H1 (cell line): ENCODE results near the gene NDUFA5. TPM values are rescaled to one million over a fixed set of nuclear protein-coding genes. Genes with fewer than 3 reads are reported as not detected.

ENCODE experiments used
- CTCF ChIA-PET: fragments of 300-600 bp; sonication (Branson Sonifier 250); formaldehyde crosslinking; loops from one replicate; lab custom pipeline; 2021; ENCODE audit not compliant: partially characterized antibody; lab: Charles Lee
- POLR2A ChIA-PET: fragments of 300-600 bp; sonication (Branson Sonifier 250); formaldehyde crosslinking; loops from one replicate; lab custom pipeline; 2021; ENCODE audit warnings: inconsistent platforms; ENCODE audit not compliant: partially characterized antibody; lab: Charles Lee
- DNase-seq, 2 experiments: peaks; one replicate each; pipeline versions ENCODE4 v3.0.0 to v3.0.0-alpha.2; 2010 to 2022; ENCODE audit warnings: low spot score in 2 of 2, low read depth in 1 of 2, mixed read lengths in 1 of 2
- FAIRE-seq: peaks from 2 replicates; lab custom pipeline; 2011; peaks lifted over from hg19 to GRCh38; lab: Jason Lieb, UNC
- H2AFZ ChIP-seq: 2 replicates; pipeline ENCODE4 v1.8.1; 2012; ENCODE audit warnings: low read length, inconsistent platforms
- H2AK5ac ChIP-seq: 2 replicates; pipeline ENCODE4 v1.6.1; 2013; ENCODE audit warnings: low read depth, low read length
- H2BK120ac ChIP-seq: replicated peaks from 2 replicates; pipeline ENCODE3; 2013; ENCODE audit warnings: low read depth, low read length, inconsistent platforms
- H2BK12ac ChIP-seq: 2 replicates; pipeline ENCODE4 v1.6.1; 2013; ENCODE audit warnings: low read depth, low read length
- H2BK15ac ChIP-seq: 2 replicates; pipeline ENCODE4 v1.6.1; 2013; ENCODE audit warnings: low read length
- H2BK20ac ChIP-seq: 2 replicates; pipeline ENCODE4 v1.6.1; 2013; ENCODE audit warnings: low read length
- H2BK5ac ChIP-seq: 2 replicates; pipeline ENCODE4 v1.6.1; 2013; ENCODE audit warnings: low read depth, low read length
- H3K14ac ChIP-seq: 2 replicates; pipeline ENCODE4 v1.6.1; 2013; ENCODE audit warnings: inconsistent platforms; ENCODE audit not compliant: insufficient read length
- H3K18ac ChIP-seq: 2 replicates; pipeline ENCODE4 v1.6.1; 2013; ENCODE audit warnings: low read length; ENCODE audit errors: extremely low read depth
- H3K23ac ChIP-seq: 2 replicates; pipeline ENCODE4 v1.6.1; 2013; ENCODE audit warnings: inconsistent platforms; ENCODE audit not compliant: insufficient read length
- H3K23me2 ChIP-seq: 2 replicates; pipeline ENCODE4 v1.6.1; 2013; ENCODE audit warnings: low read depth, low read length
- H3K27ac ChIP-seq: 2 replicates; pipeline ENCODE4 v1.6.1; 2011; ENCODE audit warnings: low read depth, low read length, inconsistent platforms
- H3K27me3 ChIP-seq, 4 experiments: replicated peaks in 1 of 4; 1 replicate in 1 of 4; 2 replicates in 3 of 4; pipeline versions ENCODE4 v1.6.1 to v1.8.1; 2011 to 2013; ENCODE audit warnings: low read length in 3 of 4, mild to moderate bottlenecking in 3 of 4, inconsistent platforms in 2 of 4, mixed read lengths in 2 of 4, moderate library complexity in 1 of 4; ENCODE audit not compliant: control insufficient read depth in 3 of 4, insufficient read depth in 3 of 4; ENCODE audit errors: extremely low read depth in 1 of 4
- H3K36me3 ChIP-seq, 4 experiments: 2 replicates each; pipeline versions ENCODE4 v1.6.1 to v1.8.1; 2011 to 2013; ENCODE audit warnings: mild to moderate bottlenecking in 4 of 4, low read length in 3 of 4, moderate library complexity in 2 of 4, control low read depth in 1 of 4, inconsistent platforms in 1 of 4; ENCODE audit not compliant: insufficient read depth in 4 of 4, control insufficient read depth in 2 of 4
- H3K4ac ChIP-seq: replicated peaks from 2 replicates; pipeline ENCODE3; 2013; ENCODE audit warnings: low read length, low read depth, mixed read lengths, inconsistent platforms; ENCODE audit not compliant: insufficient read length
- H3K4me1 ChIP-seq, 4 experiments: replicated peaks in 1 of 4; 1 replicate in 1 of 4; 2 replicates in 3 of 4; pipeline versions ENCODE4 v1.6.1 to v1.8.1; 2011 to 2013; ENCODE audit warnings: low read length in 3 of 4, inconsistent platforms in 2 of 4, mixed read lengths in 1 of 4; ENCODE audit not compliant: insufficient read depth in 4 of 4, control insufficient read depth in 3 of 4
- H3K4me2 ChIP-seq, 2 experiments: 2 replicates each; pipeline versions ENCODE4 v1.6.1 to v1.8.1; 2011 to 2013; ENCODE audit warnings: low read depth in 2 of 2, low read length in 2 of 2, control low read depth in 1 of 2, inconsistent platforms in 1 of 2, mild to moderate bottlenecking in 1 of 2; ENCODE audit not compliant: insufficient read depth in 1 of 2
- H3K4me3 ChIP-seq, 4 experiments: fragments of 200-600, 300-600 bp in 1 of 4; sonication (generic), shearing (Covaris generic), sonication (Bioruptor Twin) in 1 of 4; 2 replicates each; pipeline versions ENCODE4 v1.5.1 to v1.8.1; 2011 to 2016; ENCODE audit warnings: low read length in 4 of 4, low read depth in 3 of 4, control low read depth in 2 of 4, inconsistent platforms in 2 of 4, mild to moderate bottlenecking in 2 of 4, mixed read lengths in 1 of 4, moderate library complexity in 1 of 4; ENCODE audit not compliant: insufficient read depth in 2 of 4; ENCODE audit errors: extremely low read depth in 1 of 4
- H3K56ac ChIP-seq: replicated peaks from 2 replicates; pipeline ENCODE3; 2013; ENCODE audit warnings: low read depth, mild to moderate bottlenecking, mixed read lengths, low read length, inconsistent platforms; ENCODE audit not compliant: insufficient read length
- H3K79me1 ChIP-seq: 2 replicates; pipeline ENCODE4 v1.6.1; 2013; ENCODE audit warnings: low read depth, low read length, control low read depth
- H3K79me2 ChIP-seq, 2 experiments: 2 replicates each; pipeline versions ENCODE4 v1.6.1 to v1.8.1; 2012 to 2013; ENCODE audit warnings: low read length in 2 of 2, mild to moderate bottlenecking in 2 of 2, inconsistent platforms in 1 of 2; ENCODE audit not compliant: insufficient read depth in 2 of 2, control insufficient read depth in 1 of 2
- H3K9ac ChIP-seq, 4 experiments: replicated peaks in 1 of 4; 1 replicate in 1 of 4; 2 replicates in 3 of 4; pipeline versions ENCODE4 v1.6.1 to v1.8.1; 2011 to 2013; ENCODE audit warnings: low read depth in 3 of 4, low read length in 3 of 4, control low read depth in 2 of 4, mild to moderate bottlenecking in 2 of 4, moderate library complexity in 2 of 4, inconsistent platforms in 1 of 4; ENCODE audit errors: extremely low read depth in 1 of 4
- H3K9me3 ChIP-seq, 2 experiments: 2 replicates each; pipeline versions ENCODE4 v1.6.1 to v1.8.1; 2012 to 2013; ENCODE audit warnings: mild to moderate bottlenecking in 2 of 2, moderate library complexity in 2 of 2, control low read depth in 1 of 2, inconsistent platforms in 1 of 2, low read depth in 1 of 2, low read length in 1 of 2, mixed read lengths in 1 of 2; ENCODE audit not compliant: insufficient read depth in 2 of 2
- H4K20me1 ChIP-seq, 2 experiments: replicated peaks in 1 of 2; 2 replicates each; pipeline versions ENCODE3 to v1.8.1; 2011 to 2013; ENCODE audit warnings: inconsistent platforms in 2 of 2, low read length in 2 of 2, mild to moderate bottlenecking in 1 of 2; ENCODE audit not compliant: insufficient read depth in 2 of 2, control insufficient read depth in 1 of 2
- H4K5ac ChIP-seq: 2 replicates; pipeline ENCODE4 v1.6.1; 2013; ENCODE audit warnings: low read length, low read depth, mixed read lengths, inconsistent platforms; ENCODE audit not compliant: insufficient read length
- H4K8ac ChIP-seq: 2 replicates; pipeline ENCODE4 v1.8.0; 2013; ENCODE audit warnings: mild to moderate bottlenecking, moderate library complexity, low read length, inconsistent platforms; ENCODE audit not compliant: insufficient read depth; ENCODE audit errors: extremely low read depth
- H4K91ac ChIP-seq: replicated peaks from 2 replicates; pipeline ENCODE3; 2013; ENCODE audit warnings: low read length, mixed read lengths, inconsistent platforms; ENCODE audit not compliant: insufficient read length
- ATF2 ChIP-seq: IDR thresholded peaks from 2 replicates; pipeline ENCODE4 v1.6.1; 2012; ENCODE audit warnings: low read length, inconsistent platforms
- GTF2F1 ChIP-seq: IDR thresholded peaks from 2 replicates; pipeline ENCODE4 v1.6.1; 2012; ENCODE audit warnings: low read depth, low read length, improper control_type of control experiment, borderline replicate concordance
- HDAC2 ChIP-seq, 2 experiments: fragments of 300-600 bp in 1 of 2; sonication (generic) in 1 of 2; IDR thresholded peaks; 2 replicates each; pipeline ENCODE4 v1.6.1; 2011 to 2012; ENCODE audit warnings: low read depth in 2 of 2, low read length in 2 of 2, mild to moderate bottlenecking in 2 of 2, moderate library complexity in 2 of 2, borderline replicate concordance in 1 of 2, inconsistent platforms in 1 of 2
- KDM4A ChIP-seq: IDR thresholded peaks from one replicate; pipeline ENCODE4 v1.7.1; 2012; ENCODE audit warnings: low read depth, mild to moderate bottlenecking, moderate library complexity, low read length, inconsistent platforms; ENCODE audit not compliant: severe bottlenecking
- RBBP5 ChIP-seq: IDR thresholded peaks from 2 replicates; pipeline ENCODE4 v1.7.1; 2012; ENCODE audit warnings: low read depth, mild to moderate bottlenecking, inconsistent platforms, low read length, moderate library complexity, borderline replicate concordance
- RNF2 ChIP-seq: fragments of 200-900, 300-1000 bp; sonication (generic); IDR thresholded peaks from 2 replicates; pipeline ENCODE4 v1.7.1; 2016; ENCODE audit warnings: borderline replicate concordance, low read depth, mild to moderate bottlenecking, antibody characterized with exemption, low read length; ENCODE audit not compliant: poor library complexity, severe bottlenecking; ENCODE audit errors: missing control alignments
- RXRA ChIP-seq: IDR thresholded peaks from 2 replicates; pipeline ENCODE4 v1.6.1; 2011; ENCODE audit warnings: low read depth, mild to moderate bottlenecking, low read length, moderate library complexity; ENCODE audit not compliant: insufficient read depth
- SIX5 ChIP-seq: IDR thresholded peaks from 2 replicates; pipeline ENCODE4 v1.6.1; 2011; ENCODE audit warnings: mild to moderate bottlenecking, low read depth, low read length
- SP1 ChIP-seq: IDR thresholded peaks from 2 replicates; pipeline ENCODE4 v1.6.1; 2011; ENCODE audit warnings: low read depth, low read length
- TAF7 ChIP-seq: optimal IDR thresholded peaks from 2 replicates; pipeline ENCODE3; 2011; ENCODE audit warnings: low read depth, mild to moderate bottlenecking, inconsistent platforms, low read length, moderate library complexity, borderline replicate concordance
- WGBS, 2 experiments: shearing (Covaris generic) in 1 of 2; methylation state at CpG; one replicate each; pipeline versions ENCODE4 v1.1.6 to v1.1.7; 2013 to 2015; ENCODE audit warnings: low lambda C conversion rate in 2 of 2, mixed read lengths in 2 of 2, inconsistent platforms in 1 of 2, low coverage in 1 of 2, missing lambda C conversion rate in 1 of 2; ENCODE audit not compliant: insufficient replicate concordance in 2 of 2, insufficient coverage in 1 of 2, insufficient read length in 1 of 2; ENCODE audit errors: extremely low coverage in 1 of 2, missing lambda C conversion rate in 1 of 2; 5-methylcytosine and 5-hydroxymethylcytosine counted together
- polyA plus RNA-seq, 7 experiments: library from polyadenylated mRNA; depleted of rRNA in 3 of 7; stranded (reverse) in 5 of 7; unstranded in 2 of 7; fragments of >200 nt in 5 of 7; fragments of 200-250 nt in 2 of 7; gene quantifications; 1 replicate in 5 of 7; 2 replicates in 1 of 7; 4 replicates in 1 of 7; pipeline versions ENCODE4 v1.2.1 to v1.2.3, GENCODE V29; 2011 to 2013; ENCODE audit warnings: missing spikeins in 2 of 7, mixed read lengths in 2 of 7
- total RNA-seq: library from RNA; stranded (reverse); fragmentation: NEBNext Ultra II Directional; extraction: Animal tissue kit (Norgen Biotek cat#: 25700); gene quantifications from 2 replicates; pipeline ENCODE4 v1.2.1, GENCODE V29; 2021

The NDUFA5 gene
- total and polyA plus RNA-seq, 2 of the 8 experiments (the other 6 are each of a cell fraction or from before 2014, with no cell fraction given): 7.6 to 76.3 TPM

DNA sequence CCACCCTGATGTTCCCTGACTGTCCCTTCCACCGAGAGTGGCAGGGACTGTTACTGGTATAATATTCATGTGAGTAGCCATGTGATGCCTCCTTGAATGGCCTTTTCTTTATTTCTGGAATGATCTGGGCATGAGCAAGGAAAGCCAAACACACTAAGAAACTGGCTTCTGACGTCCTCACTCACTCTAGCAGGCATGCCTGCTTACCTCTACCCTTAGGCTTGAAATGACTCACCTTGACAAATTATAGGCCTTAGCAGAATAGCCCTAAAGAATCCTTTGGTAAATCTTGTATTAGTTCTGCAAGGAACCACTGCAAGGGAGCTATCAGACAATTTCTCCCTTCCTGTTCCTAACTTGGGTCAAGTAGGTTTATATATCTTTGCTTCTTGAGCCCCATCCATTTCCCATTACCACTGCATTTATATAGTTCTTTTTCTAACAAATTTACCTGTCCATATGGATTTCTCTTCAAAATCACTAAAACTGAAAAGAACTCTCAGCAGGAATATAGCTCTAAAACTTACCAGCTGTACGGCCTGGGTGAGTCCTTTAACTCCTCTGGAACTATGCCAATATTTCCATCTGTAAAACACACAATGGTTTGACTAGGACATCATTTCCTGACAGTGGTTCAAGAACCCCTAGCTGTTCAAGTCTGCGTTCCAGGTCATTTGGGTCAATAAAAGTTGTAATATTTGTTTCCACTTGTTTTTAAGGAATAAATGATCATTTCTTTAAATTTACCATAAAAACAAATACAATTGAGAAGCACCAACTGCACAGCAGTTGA is 13.0 kb upstream of the NDUFA5 start:
- H3K27me3 ChIP-seq: no peaks in the 10 kb centered on the region
- H4K5ac ChIP-seq: no peak overlapping the region
- no peak overlapping the region for H3K56ac ChIP-seq
- WGBS, 2 experiments: 89% methylated on average over 4 of the region's 4 CpGs; no CpG with 5 or more reads in 1 of the 2 experiments
- no peak overlapping the region for H2BK12ac ChIP-seq
- DNase-seq: no peak
- no peak overlapping the region for H3K9ac ChIP-seq
- ChIA-PET POLR2A (no interaction called here), CTCF (no interaction called here)
- no peak overlapping the region for H3K4ac ChIP-seq
- H3K27ac ChIP-seq: no peak overlapping the region
- H2BK5ac ChIP-seq: no peak overlapping the region
- H3K79me1 ChIP-seq: no peaks in the 10 kb centered on the region
- no peak overlapping the region for H3K14ac ChIP-seq
- no peak overlapping the region for H2AK5ac ChIP-seq
- H4K91ac ChIP-seq: no peak overlapping the region
- H3K36me3 ChIP-seq: no peaks in the 10 kb centered on the region
- H3K9me3 ChIP-seq: no peaks in the 10 kb centered on the region
- FAIRE-seq: no peak
- no peak overlapping the region for H3K18ac ChIP-seq
- H2BK20ac ChIP-seq: peak overlapping the region; percentile 49; the same call in 1 of the 2 replicates
- H3K4me2 ChIP-seq: no peak overlapping the region
- H2BK120ac ChIP-seq: no peak overlapping the region
- H3K79me2 ChIP-seq: no peaks in the 10 kb centered on the region
- H4K8ac ChIP-seq: no peak overlapping the region
- no peak overlapping the region for H3K23ac ChIP-seq
- H2AFZ ChIP-seq: no peak overlapping the region
- no peaks in the 10 kb centered on the region for H4K20me1 ChIP-seq
- no peaks in the 10 kb centered on the region for H3K23me2 ChIP-seq
- H3K4me1 ChIP-seq: peaks cover 0 to 3% (median 0%) of the 10 kb centered on the region in 4 experiments; a peak in 1 of 7 replicates
- no peak overlapping the region for H3K4me3 ChIP-seq
- H2BK15ac ChIP-seq: no peak overlapping the region
- TF ChIP-seq KDM4A (no peak), ATF2 (no peak), GTF2F1 (no peak), RBBP5 (no peak), HDAC2 (IDR thresholded peaks at IDR 0.05; ENCODE audit: borderline replicate concordance in 1 of 2, low read depth in 2 of 2, low read length in 2 of 2) (no peak), SP1 (no peak), TAF7 (no peak), RXRA (no peak), SIX5 (no peak), RNF2 (no peak)
